ENCODE measurements around the gene APPL1.
"Not testable (repeated sequence)": the region's sequence is repeated elsewhere in the genome, so short reads cannot be mapped to it uniquely, and the experiment has no call there.

Gene APPL1

GRCh38 chr3:57261929-57262328 is 34.4 kb downstream of the APPL1 start:
- FAIRE-seq (no peak), DNase-seq (ENCODE audit: extremely low spot score, insufficient read length, low read depth) (no peak)

DNA sequence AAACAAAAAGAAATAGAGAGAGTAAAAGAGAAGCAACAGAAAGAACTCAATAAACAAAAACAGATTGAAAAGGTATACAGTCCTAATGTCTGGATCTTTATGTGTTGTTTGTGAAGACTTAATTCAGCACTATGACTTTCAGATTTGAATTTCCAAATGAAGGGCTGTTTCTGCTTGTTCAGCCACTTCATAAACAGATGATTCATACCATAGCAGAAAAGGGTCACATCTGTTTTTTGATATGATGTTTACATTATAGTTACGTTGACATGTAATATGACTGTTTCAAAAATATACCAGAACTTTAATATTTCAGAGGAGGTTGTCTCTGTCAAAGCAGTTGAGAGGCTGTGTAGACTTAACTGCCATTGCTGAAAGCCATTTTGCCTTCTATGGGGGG is 40.9 kb downstream of the APPL1 start:
- no peak for FAIRE-seq
- no peak for DNase-seq (ENCODE audit: extremely low spot score, insufficient read length, low read depth)

DNA sequence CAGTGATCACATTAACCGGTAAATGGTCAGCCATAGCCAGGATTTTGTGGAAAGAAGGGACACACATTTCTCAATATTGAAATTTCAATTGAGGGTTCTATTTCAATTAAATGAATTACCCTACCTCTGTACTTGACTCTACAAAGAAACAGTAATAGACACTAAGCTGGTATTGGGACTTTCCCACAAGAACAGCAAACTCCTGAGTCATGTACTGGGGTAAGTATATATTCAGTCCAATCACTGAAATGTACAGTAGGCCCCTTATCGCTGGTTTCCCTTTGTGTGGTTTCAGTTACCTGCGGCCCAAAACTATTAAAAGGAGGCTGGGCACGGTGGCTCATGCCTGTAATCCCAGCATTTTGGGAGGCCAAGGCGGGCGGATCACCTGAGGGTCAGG is 47.3 kb downstream of the APPL1 start:
- FAIRE-seq (no peak), DNase-seq (ENCODE audit: extremely low spot score, insufficient read length, low read depth) (no peak)

DNA sequence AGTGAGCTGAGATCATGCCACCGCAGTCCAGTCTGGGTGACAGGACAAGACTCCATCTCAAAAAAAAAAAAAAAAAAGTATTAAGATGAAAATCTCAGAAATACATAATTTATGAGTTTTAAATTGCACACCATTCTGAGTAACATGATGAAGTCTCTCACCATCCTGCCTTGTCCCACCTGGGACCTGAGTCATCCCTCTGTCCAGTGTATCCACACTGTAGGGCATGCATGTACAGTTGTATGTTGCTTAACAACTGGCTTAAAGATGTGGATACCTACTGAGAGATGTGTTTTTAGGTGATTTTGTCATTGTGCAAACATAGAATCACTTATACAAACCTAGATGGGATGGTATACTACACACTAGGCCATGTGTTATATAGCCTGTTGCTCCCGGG is 47.9 kb downstream of the APPL1 start:
- no peak for FAIRE-seq
- DNase-seq (ENCODE audit: extremely low spot score, insufficient read length, low read depth) = no peak

- FAIRE-seq = no peak
- no peak for DNase-seq (ENCODE audit: extremely low spot score, insufficient read length, low read depth)
Measured at GRCh38 chr3:57278237-57278636, 50.7 kb downstream of the APPL1 start.

DNA sequence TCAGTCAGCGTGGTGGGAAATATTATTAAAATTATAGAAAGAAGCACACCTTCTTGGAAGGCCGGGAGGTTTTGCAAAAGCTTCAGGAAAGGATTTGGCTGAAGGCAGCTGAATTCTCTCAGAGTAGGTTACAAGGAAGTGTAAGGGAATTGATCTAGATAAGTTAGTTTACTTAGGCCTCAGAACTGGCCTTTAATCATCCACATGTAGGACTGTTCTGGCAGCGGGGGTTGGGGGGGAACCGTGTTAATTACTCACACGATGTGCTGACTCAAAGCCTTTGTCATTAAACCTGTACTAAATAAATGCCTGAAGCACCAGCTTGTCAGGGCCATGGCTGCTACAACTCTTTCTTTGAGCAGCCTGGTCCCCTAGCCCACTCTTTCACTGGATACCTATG is 52.2 kb downstream of the APPL1 start:
- FAIRE-seq (no peak), DNase-seq (ENCODE audit: extremely low spot score, insufficient read length, low read depth) (no peak)

- no peak for FAIRE-seq
- DNase-seq (ENCODE audit: extremely low spot score, insufficient read length, low read depth) = no peak
Measured at GRCh38 chr3:57281715-57282114, 54.2 kb downstream of the APPL1 start.

DNA sequence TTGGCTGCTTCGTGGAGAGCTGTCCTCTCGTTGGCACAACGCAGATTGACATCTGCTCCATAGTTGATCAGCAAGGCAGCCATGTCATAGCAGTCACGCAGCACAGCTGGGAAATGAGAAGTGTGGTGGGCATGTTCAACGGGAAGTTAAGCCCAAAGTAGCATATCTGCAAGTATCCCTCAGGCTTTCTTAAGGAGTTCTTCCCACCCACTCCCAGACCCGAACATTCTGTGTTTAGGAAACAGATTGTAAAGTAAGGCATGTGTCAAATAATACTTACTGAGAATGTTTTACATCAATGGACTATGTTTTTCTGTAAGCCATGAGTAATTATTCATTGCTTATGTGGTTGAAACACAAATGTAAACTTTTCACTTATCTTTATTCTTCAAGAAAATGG is 55.8 kb downstream of the APPL1 start:
- no peak for DNase-seq (ENCODE audit: extremely low spot score, insufficient read length, low read depth)
- FAIRE-seq = no peak

DNA sequence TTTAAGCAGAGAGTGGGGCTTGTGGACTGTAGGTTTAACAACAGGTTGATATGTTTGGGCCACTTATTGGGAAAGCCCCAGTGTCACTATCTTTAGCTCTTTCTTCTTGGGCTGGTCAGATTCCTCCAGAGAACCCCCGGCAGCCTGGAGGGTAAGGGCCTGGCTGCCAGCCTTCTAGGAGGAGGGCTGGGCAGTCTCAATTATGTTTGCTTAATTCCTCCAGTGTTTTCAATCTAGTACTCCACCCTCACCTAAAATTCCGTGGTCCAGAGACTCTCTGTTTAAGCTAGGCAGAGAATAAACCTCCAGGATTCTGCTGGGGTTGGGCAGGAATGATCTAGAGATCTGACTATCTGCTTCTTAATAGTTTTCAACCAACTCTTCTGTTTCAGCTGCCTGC is 59.7 kb downstream of the APPL1 start:
- DNase-seq (ENCODE audit: extremely low spot score, insufficient read length, low read depth) = no peak
- FAIRE-seq = no peak

- DNase-seq (ENCODE audit: extremely low spot score, insufficient read length, low read depth) = no peak
Measured at GRCh38 chr3:57288403-57288802, 60.9 kb downstream of the APPL1 start.

GRCh38 chr3:57292159-57292896 is 64.8 kb downstream of the APPL1 start, which contains the start of gene ASB14:
Gene ASB14, minus strand, starts transcription at chr3:57292685. Its CDS starts 652 bp downstream, at chr3:57292033.
- DNase-seq (ENCODE audit: extremely low spot score, insufficient read length, low read depth) (no peak), FAIRE-seq (no peak)

More at GRCh38 chr3:57288403-57288802, 60.9 kb downstream of the APPL1 start:
- no peak for FAIRE-seq

- no peak for DNase-seq (ENCODE audit: extremely low spot score, insufficient read length, low read depth)
- FAIRE-seq = no peak
Measured at GRCh38 chr3:57292897-57293526, 65.5 kb downstream of the APPL1 start.

DNA sequence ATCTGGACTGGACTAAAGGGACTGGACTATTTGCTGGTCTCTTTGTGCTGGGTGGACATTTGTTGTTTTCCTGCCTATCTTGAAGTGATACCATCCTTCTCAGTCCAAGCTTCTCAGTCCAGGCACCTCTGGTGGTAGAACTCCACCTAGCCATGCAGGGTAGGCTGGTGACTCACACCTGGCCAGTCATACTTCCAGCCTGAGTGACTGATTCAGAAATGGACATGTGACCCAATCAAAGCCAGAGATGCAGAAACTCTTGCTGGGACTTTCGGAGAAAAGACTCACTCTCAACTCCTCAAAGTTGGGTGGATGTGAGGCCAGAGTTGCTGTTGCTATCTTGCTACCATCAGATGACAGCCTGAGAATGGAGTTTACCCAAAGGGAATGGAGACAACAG is 70.5 kb downstream of the APPL1 start:
- FAIRE-seq = no peak
- no peak for DNase-seq (ENCODE audit: extremely low spot score, insufficient read length, low read depth)

- not testable (repeated sequence) for FAIRE-seq; DNase-seq (ENCODE audit: extremely low spot score, insufficient read length, low read depth)
Measured at GRCh38 chr3:57303520-57303919, 76.0 kb downstream of the APPL1 start.

GRCh38 chr3:57309769-57310360 is 82.3 kb downstream of the APPL1 start:
- FAIRE-seq = no peak
- DNase-seq (ENCODE audit: extremely low spot score, insufficient read length, low read depth) = no peak

DNA sequence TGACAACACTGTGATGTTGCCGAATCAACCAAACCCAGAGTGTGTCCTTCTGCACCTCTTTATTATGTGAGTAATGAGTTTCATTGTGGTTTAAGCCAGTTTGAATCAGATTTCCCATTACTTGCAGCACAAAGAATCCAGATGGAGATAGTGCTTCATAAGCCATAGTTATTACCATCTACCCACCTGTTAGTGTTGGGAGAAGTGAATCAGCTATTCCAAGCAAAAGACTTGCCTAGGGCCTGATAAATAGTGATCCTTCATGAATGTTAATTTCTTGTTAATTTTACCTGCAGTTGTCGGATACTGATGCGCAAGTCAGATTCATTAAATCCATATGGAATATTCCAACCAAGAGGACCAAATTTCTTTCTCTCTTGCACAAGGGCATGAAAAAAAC is 86.7 kb downstream of the APPL1 start:
- no peak for FAIRE-seq

More for the DNA sequence above, 86.7 kb downstream of the APPL1 start:
- DNase-seq (ENCODE audit: extremely low spot score, insufficient read length, low read depth) = no peak

Measured in GM18507 (cell line).